Neural cell (in vitro differentiated cells): Measurements from ENCODE around the gene TMEM94. TPM values are rescaled to one million over a fixed set of nuclear protein-coding genes. Genes with fewer than 3 reads are reported as not detected.

ENCODE experiments used
- H2AFZ ChIP-seq: fragments of 200-600, 300-800 bp; sonication (generic), shearing (Covaris generic); 2 replicates; pipeline ENCODE4 v1.6.0; 2014; ENCODE audit warnings: low read depth, mild to moderate bottlenecking, antibody characterized with exemption, low read length, moderate library complexity
- H3F3A ChIP-seq: fragments of 200-600 bp; shearing (Covaris generic); 2 replicates; pipeline ENCODE4 v1.6.1; 2016; ENCODE audit warnings: mild to moderate bottlenecking, moderate library complexity, mixed read lengths, antibody characterized with exemption, low read length; ENCODE audit not compliant: insufficient read depth, poor library complexity, severe bottlenecking
- H3K27ac ChIP-seq: fragments of 200-600, 300-800 bp; sonication (generic), shearing (Covaris generic); 2 replicates; pipeline ENCODE4 v1.5.1; 2014; ENCODE audit warnings: mild to moderate bottlenecking, low read length, moderate library complexity
- H3K27me3 ChIP-seq: fragments of 300-800, 200-600 bp; sonication (generic), shearing (Covaris generic); 2 replicates; pipeline ENCODE4 v1.6.0; 2014; ENCODE audit warnings: mild to moderate bottlenecking, low read depth, low read length, moderate library complexity; ENCODE audit not compliant: insufficient read depth
- H3K36me3 ChIP-seq: fragments of 300-800, 200-600 bp; sonication (generic), shearing (Covaris generic); 2 replicates; pipeline ENCODE4 v1.5.1; 2014; ENCODE audit warnings: mild to moderate bottlenecking, antibody characterized with exemption, low read length, moderate library complexity; ENCODE audit not compliant: insufficient read depth
- H3K4me2 ChIP-seq: fragments of 300-800, 200-600 bp; sonication (generic), shearing (Covaris generic); 2 replicates; pipeline ENCODE4 v1.6.0; 2014; ENCODE audit warnings: mild to moderate bottlenecking, low read length
- H3K4me3 ChIP-seq: fragments of 300-800, 200-600 bp; sonication (generic), shearing (Covaris generic); 2 replicates; pipeline ENCODE4 v1.5.1; 2014; ENCODE audit warnings: mild to moderate bottlenecking, low read length, moderate library complexity
- H3K79me2 ChIP-seq: fragments of 200-600 bp; shearing (Covaris generic); replicated peaks from 2 replicates; pipeline ENCODE4 v1.6.0; 2014; ENCODE audit warnings: mild to moderate bottlenecking, low read length, moderate library complexity; ENCODE audit not compliant: insufficient read depth
- H3K9ac ChIP-seq: fragments of 300-800, 200-600 bp; sonication (generic), shearing (Covaris generic); 2 replicates; pipeline ENCODE4 v1.6.1; 2016; ENCODE audit warnings: mild to moderate bottlenecking, low read length, mixed read lengths
- H3K9me2 ChIP-seq: fragments of 200-600 bp; shearing (Covaris generic); 2 replicates; pipeline ENCODE4 v1.6.1; 2016; ENCODE audit warnings: mild to moderate bottlenecking, low read length, mixed read lengths; ENCODE audit not compliant: insufficient read depth
- H3K9me3 ChIP-seq: fragments of 200-600, 300-800 bp; sonication (generic), shearing (Covaris generic); 2 replicates; pipeline ENCODE4 v1.6.1; 2016; ENCODE audit warnings: mild to moderate bottlenecking, mixed run types, low read length, moderate library complexity, mixed read lengths
- H4K20me1 ChIP-seq: fragments of 200-600 bp; shearing (Covaris generic); 2 replicates; pipeline ENCODE4 v1.6.1; 2016; ENCODE audit warnings: mild to moderate bottlenecking, mixed run types; ENCODE audit not compliant: insufficient read depth
- CTCF ChIP-seq: fragments of 450-650 bp; IDR thresholded peaks from 2 replicates; pipeline ENCODE4 v1.5.1; 2014; ENCODE audit warnings: antibody characterized with exemption, mild to moderate bottlenecking, moderate library complexity; ENCODE audit not compliant: poor library complexity, severe bottlenecking
- EP300 ChIP-seq: fragments of 450-650 bp; conservative IDR thresholded peaks from 2 replicates; pipeline ENCODE4 v1.6.1; 2014; ENCODE audit warnings: antibody characterized with exemption, mild to moderate bottlenecking, moderate library complexity; ENCODE audit not compliant: poor library complexity, severe bottlenecking
- EZH2 ChIP-seq: fragments of 200-600, 300-800 bp; shearing (Covaris generic), sonication (generic); IDR thresholded peaks from 2 replicates; pipeline ENCODE4 v1.6.1; 2014; ENCODE audit warnings: antibody characterized with exemption, low read length, borderline replicate concordance, mild to moderate bottlenecking; ENCODE audit not compliant: insufficient read depth, poor library complexity, severe bottlenecking
- MXI1 ChIP-seq: fragments of 450-650 bp; conservative IDR thresholded peaks from 2 replicates; pipeline ENCODE4 v1.6.1; 2014; ENCODE audit warnings: antibody characterized with exemption, mild to moderate bottlenecking; ENCODE audit not compliant: poor library complexity, severe bottlenecking
- POLR2AphosphoS5 ChIP-seq: IDR thresholded peaks from 2 replicates; pipeline ENCODE4 v1.6.1; 2012
- RAD21 ChIP-seq: fragments of 450-650 bp; conservative IDR thresholded peaks from 2 replicates; pipeline ENCODE4 v1.6.1; 2014; ENCODE audit warnings: antibody characterized with exemption, mild to moderate bottlenecking, moderate library complexity
- REST ChIP-seq: IDR thresholded peaks from 2 replicates; pipeline ENCODE4 v1.6.1; 2012; ENCODE audit warnings: borderline replicate concordance
- SMC3 ChIP-seq: fragments of 450-650 bp; conservative IDR thresholded peaks from 2 replicates; pipeline ENCODE4 v1.6.1; 2014; ENCODE audit warnings: antibody characterized with exemption, mild to moderate bottlenecking, moderate library complexity; ENCODE audit not compliant: poor library complexity
- TAF1 ChIP-seq: IDR thresholded peaks from 2 replicates; pipeline ENCODE4 v1.6.1; 2012; ENCODE audit warnings: low read depth
- polyA plus RNA-seq: library from polyadenylated mRNA; depleted of rRNA; stranded (reverse); fragments of >200 nt; gene quantifications from 2 replicates; pipeline ENCODE4 v1.2.3, GENCODE V29; 2014

Gene TMEM94
- polyA plus RNA-seq, 1 donor from 2014 or later = 37.0 TPM

- Histone ChIP-seq H3K9ac (peak overlapping the region; percentile 56), H3K4me2 (peak overlapping the region; percentile 51), H2AFZ (no peak overlapping the region), H3F3A (no peaks in the 10 kb centered on the region), H3K27me3 (no peaks in the 10 kb centered on the region), H3K4me3 (peak overlapping the region; percentile 58), H3K36me3 (no peaks in the 10 kb centered on the region), H4K20me1 (no peaks in the 10 kb centered on the region), H3K27ac (peak overlapping the region; percentile 82), H3K79me2 (no peaks in the 10 kb centered on the region), H3K9me2 (no peaks in the 10 kb centered on the region), H3K9me3 (no peaks in the 10 kb centered on the region)
- no peak for TF ChIP-seq RAD21
- no peak for TF ChIP-seq EP300
- TF ChIP-seq TAF1 = no peak
- TF ChIP-seq EZH2 = no peak
Observed at GRCh38 chr17:75475851-75476250, 19.4 kb downstream of the TMEM94 start.

GRCh38 chr17:75476271-75476671, 19.8 kb downstream of the TMEM94 start:
- Histone ChIP-seq H3K27ac (peak overlapping the region; percentile 82), H3K4me2 (peak overlapping the region; percentile 51), H3K9me2 (no peaks in the 10 kb centered on the region), H3K79me2 (no peaks in the 10 kb centered on the region), H2AFZ (no peak overlapping the region), H3K4me3 (peak overlapping the region; percentile 58), H3K27me3 (no peaks in the 10 kb centered on the region), H4K20me1 (no peaks in the 10 kb centered on the region), H3K9ac (peak overlapping the region; percentile 56), H3K36me3 (no peaks in the 10 kb centered on the region), H3K9me3 (no peaks in the 10 kb centered on the region), H3F3A (no peaks in the 10 kb centered on the region)
- TF ChIP-seq REST (peak; percentile 16), SMC3 (no peak), EZH2 (no peak), POLR2AphosphoS5 (no peak), EP300 (no peak), MXI1 (no peak), CTCF (no peak)
